HepG2 (cell line): Measurements from ENCODE around the gene GOSR1. TPM values are rescaled to one million over a fixed set of nuclear protein-coding genes. Genes with fewer than 3 reads are reported as not detected.

Experiments used
- AGO1 ChIP-seq: fragments of 200-400 bp; formaldehyde crosslinking; IDR thresholded peaks from 2 replicates; pipeline ENCODE4 v1.6.1; 2017; ENCODE audit warnings: mild to moderate bottlenecking, low read depth, low read length, moderate library complexity; ENCODE audit not compliant: poor library complexity, severe bottlenecking
- HNF4A ChIP-seq: sonication (generic); formaldehyde crosslinking; IDR thresholded peaks from 2 replicates; pipeline ENCODE4 v1.4.0; 2020; ENCODE audit warnings: missing genetic modification reagents
- HNRNPH1 ChIP-seq: fragments of 200-400 bp; formaldehyde crosslinking; optimal IDR thresholded peaks from 2 replicates; pipeline ENCODE3; 2017; ENCODE audit warnings: mild to moderate bottlenecking, low read depth, low read length
- HOXA3 ChIP-seq: sonication (generic); formaldehyde crosslinking; IDR thresholded peaks from 2 replicates; pipeline ENCODE4 v1.5.0; 2020; ENCODE audit warnings: missing genetic modification reagents
- HOXA9 ChIP-seq: sonication (generic); formaldehyde crosslinking; IDR thresholded peaks from 2 replicates; pipeline ENCODE4 v1.8.1; 2022; ENCODE audit warnings: missing genetic modification reagents, mild to moderate bottlenecking, moderate library complexity, borderline replicate concordance
- KIAA2018 ChIP-seq: sonication (generic); formaldehyde crosslinking; IDR thresholded peaks from 2 replicates; pipeline ENCODE4 v1.5.0; 2020; ENCODE audit warnings: mild to moderate bottlenecking, missing genetic modification reagents, borderline replicate concordance
- NFRKB ChIP-seq: fragments of 450-650 bp; IDR thresholded peaks from 2 replicates; pipeline ENCODE4 v1.6.1; 2017
- PAF1 ChIP-seq: IDR thresholded peaks from 2 replicates; pipeline ENCODE4 v1.6.1; 2016; ENCODE audit warnings: missing genetic modification reagents, missing compliant biosample characterization
- ZEB1 ChIP-seq: IDR thresholded peaks from 2 replicates; pipeline ENCODE4 v1.6.1; 2012; ENCODE audit warnings: mild to moderate bottlenecking, low read depth, inconsistent platforms; ENCODE audit not compliant: insufficient replicate concordance
- ZNF275 ChIP-seq: sonication (generic); formaldehyde crosslinking; IDR thresholded peaks from 2 replicates; pipeline ENCODE4 v1.8.0; 2022; ENCODE audit warnings: missing genetic modification reagents, mild to moderate bottlenecking, inconsistent platforms, borderline replicate concordance
- ZNF589 ChIP-seq: sonication (generic); formaldehyde crosslinking; conservative IDR thresholded peaks from 2 replicates; pipeline ENCODE4 v1.8.0; 2022; ENCODE audit warnings: mild to moderate bottlenecking, moderate library complexity, missing genetic modification reagents
- ZNF639 ChIP-seq: conservative IDR thresholded peaks from 2 replicates; pipeline ENCODE4 v1.6.1; 2018; ENCODE audit warnings: missing genetic modification reagents
- ZNF773 ChIP-seq: sonication (generic); formaldehyde crosslinking; IDR thresholded peaks from 2 replicates; pipeline ENCODE4 v1.4.0; 2020; ENCODE audit warnings: missing genetic modification reagents, borderline replicate concordance
- ZSCAN22 ChIP-seq: sonication (generic); formaldehyde crosslinking; IDR thresholded peaks from 2 replicates; pipeline ENCODE4 v1.4.0; 2020; ENCODE audit warnings: mild to moderate bottlenecking, missing genetic modification reagents
- polyA plus RNA-seq, 8 experiments: library from polyadenylated mRNA; depleted of rRNA in 3 of 8; stranded (reverse) in 7 of 8; unstranded in 1 of 8; fragments of >200 nt; fragmentation: Illumina TruSeq in 4 of 8; extraction: Trizol in 4 of 8; gene quantifications; 2 replicates each; pipeline versions ENCODE4 v1.2.1 to v1.2.3, GENCODE V29; 2011 to 2016; ENCODE audit warnings: low read depth in 4 of 8, missing spikeins in 1 of 8, mixed read lengths in 1 of 8; ENCODE audit not compliant: insufficient read depth in 1 of 8
- total RNA-seq, 5 experiments: library from RNA; depleted of rRNA; stranded (reverse); fragments of >200 nt; fragmentation: Illumina TruSeq; extraction: Trizol; gene quantifications; 2 replicates each; pipeline ENCODE4 v1.2.3, GENCODE V29; 2016; ENCODE audit warnings: low read depth in 1 of 5
- TF ChIP-seq, protein P1 (sequence below): sonication (generic); formaldehyde crosslinking; IDR thresholded peaks from 2 replicates; pipeline ENCODE4 v1.4.0; 2020; ENCODE audit warnings: missing genetic modification reagents, low read depth, mild to moderate bottlenecking, borderline replicate concordance

GOSR1 gene
- total and polyA plus RNA-seq, 2 of the 13 experiments (the other 11 are each of a cell fraction or from before 2014, with no cell fraction given), result 15.8 to 37.0 TPM

- TF ChIP-seq KIAA2018 (CRISPR knock-in tag) (no peak), HNF4A (CRISPR knock-in tag) (0 out of 2 replicates have a peak, but pooled peaks have one; percentile 20), AGO1 (no peak), ZNF639 (CRISPR knock-in tag) (peak; percentile 81), PAF1 (CRISPR knock-in tag) (no peak), HOXA9 (CRISPR knock-in tag) (0 out of 2 replicates have a peak, but pooled peaks have one; percentile 78), ZEB1 (no peak), ZNF275 (CRISPR knock-in tag) (0 out of 2 replicates have a peak, but pooled peaks have one; percentile 71), HOXA3 (CRISPR knock-in tag) (peak; percentile 98), HNRNPH1 (no peak), ZNF773 (CRISPR knock-in tag) (no peak), ZNF589 (CRISPR knock-in tag) (peak; percentile 88), ZSCAN22 (no peak), NFRKB (peak; percentile 78)
- TF ChIP-seq, protein P1, sequence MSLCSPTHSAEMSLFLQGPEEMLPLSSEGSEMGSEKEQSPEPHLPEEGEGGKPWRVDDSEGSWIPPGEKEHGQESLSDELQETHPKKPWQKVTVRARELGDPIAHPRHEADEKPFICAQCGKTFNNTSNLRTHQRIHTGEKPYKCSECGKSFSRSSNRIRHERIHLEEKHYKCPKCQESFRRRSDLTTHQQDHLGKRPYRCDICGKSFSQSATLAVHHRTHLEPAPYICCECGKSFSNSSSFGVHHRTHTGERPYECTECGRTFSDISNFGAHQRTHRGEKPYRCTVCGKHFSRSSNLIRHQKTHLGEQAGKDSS, result peak; percentile 93
Measured at GRCh38 chr17:30477083-30477773, at the start of gene GOSR1 (continued).
